NCI-H460 (cell line): ENCODE results near the gene NFRKB. TPM values are rescaled to one million over a fixed set of nuclear protein-coding genes. Genes with fewer than 3 reads are reported as not detected.

Experiments
- DNase-seq: peaks from one replicate; pipeline ENCODE4 v3.0.0-alpha.2; 2016; ENCODE audit warnings: low read depth; ENCODE audit errors: extremely low read depth
- polyA plus RNA-seq: library from polyadenylated mRNA; depleted of rRNA; stranded (reverse); fragments of >200 nt; gene quantifications from 2 replicates; pipeline ENCODE4 v1.2.3, GENCODE V29; 2014; cell fraction: nucleus; rRNA removed
- total RNA-seq: library from RNA; depleted of rRNA; stranded (reverse); fragments of >200 nt; shearing (Covaris generic); gene quantifications from 2 replicates; pipeline ENCODE4 v1.2.3, GENCODE V29; 2014; rRNA removed

NFRKB gene
- total RNA-seq: 11.4 and 15.4 TPM in 2 replicates
- polyA plus RNA-seq: 21.0 and 36.9 TPM in 2 replicates

- peak; percentile 60 for DNase-seq
Measured at GRCh38 chr11:129895126-129896041, at the start of gene NFRKB. TSS of gene NFRKB (minus strand) at chr11:129895578. CDS start at chr11:129892849, 2,729 bp downstream.

GRCh38 chr11:129944696-129945095, 49.3 kb upstream of the NFRKB start:
- no peak for DNase-seq

GRCh38 chr11:129943036-129943435, 47.7 kb upstream of the NFRKB start:
- no peak for DNase-seq

GRCh38 chr11:129939510-129939909, 44.1 kb upstream of the NFRKB start:
- no peak for DNase-seq

- no peak for DNase-seq
Measured at GRCh38 chr11:129938764-129939163, 43.4 kb upstream of the NFRKB start.

GRCh38 chr11:129937592-129938238, 42.3 kb upstream of the NFRKB start:
- DNase-seq: no peak

- no peak for DNase-seq
Measured at GRCh38 chr11:129935723-129936122, 40.3 kb upstream of the NFRKB start.

- no peak for DNase-seq
Measured at GRCh38 chr11:129933891-129934290, 38.5 kb upstream of the NFRKB start.

GRCh38 chr11:129933262-129933661, 37.9 kb upstream of the NFRKB start:
- no peak for DNase-seq

GRCh38 chr11:129932381-129933067, 37.1 kb upstream of the NFRKB start:
- DNase-seq: no peak

GRCh38 chr11:129930743-129931142, 35.4 kb upstream of the NFRKB start:
- DNase-seq: no peak

GRCh38 chr11:129930296-129930695, 34.9 kb upstream of the NFRKB start:
- no peak for DNase-seq

GRCh38 chr11:129929721-129930120, 34.3 kb upstream of the NFRKB start:
- no peak for DNase-seq

GRCh38 chr11:129928923-129929692, 33.7 kb upstream of the NFRKB start:
- no peak for DNase-seq

- no peak for DNase-seq
Measured at GRCh38 chr11:129922674-129923073, 27.3 kb upstream of the NFRKB start.

- no peak for DNase-seq
Measured at GRCh38 chr11:129918361-129918760, 23.0 kb upstream of the NFRKB start.

- no peak for DNase-seq
Measured at GRCh38 chr11:129917231-129917630, 21.9 kb upstream of the NFRKB start.

- DNase-seq: no peak
Measured at GRCh38 chr11:129911298-129911697, 15.9 kb upstream of the NFRKB start.

- DNase-seq: no peak
Measured at GRCh38 chr11:129910360-129910759, 15.0 kb upstream of the NFRKB start.

GRCh38 chr11:129905402-129905801, 10.0 kb upstream of the NFRKB start:
- no peak for DNase-seq
